AG08395 (cell line): ENCODE measurements around the gene SORBS1.

Experiments used
- DNase-seq: peaks from one replicate; pipeline ENCODE4 v3.0.0; 2012; ENCODE audit warnings: mixed read lengths, low spot score

The SORBS1 gene

DNA sequence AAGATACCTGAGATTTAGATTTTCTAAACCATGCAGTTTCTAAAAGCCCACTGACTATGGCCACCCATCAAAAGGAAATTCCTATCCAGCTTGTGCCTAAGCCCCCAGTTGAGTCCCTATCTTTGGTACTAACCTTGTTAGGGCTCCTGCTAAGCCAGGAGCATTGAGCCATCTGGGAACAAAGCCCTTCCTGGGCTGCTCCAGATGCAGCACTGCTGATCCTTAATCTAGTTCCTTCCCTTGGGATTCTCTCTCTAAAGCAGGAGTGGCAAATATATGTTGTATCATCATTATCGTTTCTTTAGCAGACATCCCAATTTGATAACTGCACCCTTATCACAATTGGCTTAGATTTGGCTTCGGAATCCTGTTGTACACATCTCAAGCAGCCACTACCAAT lies 245.7 kb downstream of the SORBS1 start:
- DNase-seq, result no peak

DNA sequence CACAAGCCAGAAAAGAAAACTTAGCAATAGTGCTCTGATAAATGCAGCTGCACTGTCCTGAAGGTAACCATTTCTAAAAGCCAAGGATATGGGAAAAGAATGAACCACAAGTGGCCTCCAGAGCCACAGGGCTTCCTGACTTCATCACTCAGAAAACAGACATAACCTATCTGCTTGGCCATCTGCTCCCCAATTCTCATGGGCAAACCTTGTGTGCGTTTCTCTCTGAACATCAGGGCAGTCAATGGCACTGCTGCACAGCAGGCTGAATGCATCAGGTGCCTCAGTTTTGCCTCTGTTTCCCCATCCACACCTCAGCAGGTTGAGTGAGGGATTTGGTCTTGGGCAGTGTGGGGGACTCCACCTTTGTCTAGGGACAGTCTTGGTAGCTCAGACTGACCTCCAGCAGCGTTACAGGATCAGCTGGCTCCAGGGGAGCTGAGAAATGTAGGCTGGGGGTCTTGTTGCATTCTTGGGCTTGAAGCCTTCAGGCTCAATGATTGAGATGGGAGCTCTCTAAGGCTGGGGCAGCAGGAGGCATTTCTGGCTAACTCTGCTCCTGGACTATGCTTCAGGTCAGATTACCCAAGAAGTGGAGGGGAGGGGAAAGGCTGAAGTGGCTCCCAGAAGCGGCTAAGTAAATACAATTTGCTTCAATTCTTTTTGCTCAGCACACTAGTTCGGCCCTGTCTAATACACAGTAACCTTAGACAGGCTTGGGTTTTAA lies 246.8 kb downstream of the SORBS1 start:
- DNase-seq, result no peak

DNA sequence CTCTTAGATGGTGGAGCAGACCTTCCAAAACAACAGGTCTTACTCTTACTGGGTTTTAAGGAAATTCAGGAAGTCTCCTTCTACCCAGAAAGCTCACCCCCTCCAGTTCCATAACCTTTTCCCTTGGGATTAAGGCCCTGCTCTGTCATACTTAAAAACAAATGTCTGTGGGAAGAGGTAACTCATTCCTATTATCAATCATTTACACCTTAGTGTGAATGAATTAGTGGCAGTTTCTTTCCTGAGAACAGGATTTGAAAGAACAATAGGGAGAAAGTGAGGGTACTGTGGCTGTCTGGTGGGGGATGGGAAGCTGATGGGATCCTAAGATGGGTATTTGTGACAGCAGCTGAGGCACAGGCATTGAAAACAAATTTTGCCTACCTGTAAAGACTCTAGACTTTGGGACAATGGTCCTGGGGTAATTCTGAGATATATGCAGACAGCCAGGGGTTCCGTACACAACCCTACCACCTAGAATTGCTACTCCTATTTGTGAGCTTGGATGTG lies 248.1 kb downstream of the SORBS1 start:
- no peak for DNase-seq

DNA sequence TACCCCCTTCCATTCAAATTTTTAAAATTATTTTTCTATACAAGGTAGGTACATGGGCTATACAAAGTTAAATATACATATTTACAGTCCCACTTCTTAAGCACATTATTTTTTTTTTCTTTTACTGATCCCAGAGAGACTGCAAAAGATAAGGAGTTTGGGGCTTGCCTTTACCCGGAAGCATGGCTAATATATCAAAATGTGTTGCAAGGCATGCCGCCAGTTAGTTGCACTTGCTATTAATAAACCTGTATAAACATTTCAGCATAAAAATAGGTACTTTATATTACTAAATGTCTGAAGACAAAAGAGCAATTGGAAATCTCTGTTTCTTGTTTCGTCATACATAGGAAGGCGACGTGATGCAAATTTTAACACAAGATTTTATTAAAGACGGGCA lies 248.9 kb downstream of the SORBS1 start:
- no peak for DNase-seq

DNA sequence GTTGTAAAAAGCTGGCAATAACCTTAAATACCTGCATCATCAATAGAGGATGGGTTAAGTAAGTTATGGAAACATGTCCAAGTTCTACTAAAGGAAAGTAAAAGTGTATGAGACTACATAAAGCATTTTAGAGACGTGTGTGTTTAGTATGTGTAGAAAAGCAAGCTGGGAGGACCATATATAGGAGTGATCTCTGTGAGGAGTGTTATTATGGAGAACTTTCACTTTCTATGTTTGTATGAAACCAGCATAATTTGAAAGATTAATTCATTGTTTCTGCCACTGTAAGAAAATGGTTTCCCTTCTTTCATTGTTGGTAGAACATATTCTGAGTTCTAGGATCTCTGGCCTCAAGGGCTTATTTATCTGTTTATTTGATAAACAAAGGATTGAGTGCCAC lies 251.2 kb downstream of the SORBS1 start:
- no peak for DNase-seq

DNA sequence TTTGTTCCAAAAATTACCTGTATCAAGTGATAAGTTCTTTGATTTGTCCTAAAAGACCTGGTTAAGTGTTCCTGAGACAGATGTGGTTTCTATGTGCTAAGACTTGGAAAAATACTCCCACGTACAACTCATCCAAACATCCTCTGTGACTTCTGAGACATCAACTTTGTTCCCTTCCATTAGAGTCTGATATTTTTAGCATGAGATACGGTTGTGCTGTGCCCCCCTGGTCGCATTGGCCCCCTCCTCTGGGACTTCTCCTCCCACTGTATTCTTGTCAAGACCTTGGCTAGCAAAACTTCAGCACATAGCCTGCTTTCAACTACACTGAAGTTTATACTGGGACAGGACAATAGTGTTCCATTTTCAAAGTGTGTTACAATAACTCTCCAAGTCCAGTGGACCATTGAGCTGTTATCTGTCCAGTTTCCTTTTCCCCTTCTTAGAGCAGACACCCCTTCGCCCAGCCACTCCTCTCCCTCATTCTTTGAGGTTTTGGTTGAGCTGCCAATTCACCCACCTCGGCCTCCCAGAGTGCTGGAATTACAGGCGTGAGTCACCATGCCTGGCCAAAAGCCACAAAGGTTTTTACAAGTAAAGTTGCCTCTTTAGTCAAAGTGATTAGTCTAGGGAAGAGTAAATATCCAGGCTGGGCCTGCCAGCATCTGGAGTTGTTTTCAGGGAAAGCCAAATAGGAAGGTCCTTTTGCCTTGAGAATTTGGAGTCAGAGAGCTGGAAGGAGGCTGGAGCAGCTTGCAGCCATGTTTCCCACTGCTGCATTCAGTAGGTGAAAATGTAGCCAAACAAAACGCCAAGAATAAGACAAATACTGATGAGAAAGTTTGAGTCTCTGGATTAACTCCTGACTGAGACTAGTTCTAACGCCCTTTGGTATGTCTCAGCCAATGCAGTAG lies 252.5 kb downstream of the SORBS1 start:
- peak; percentile 83 for DNase-seq

DNA sequence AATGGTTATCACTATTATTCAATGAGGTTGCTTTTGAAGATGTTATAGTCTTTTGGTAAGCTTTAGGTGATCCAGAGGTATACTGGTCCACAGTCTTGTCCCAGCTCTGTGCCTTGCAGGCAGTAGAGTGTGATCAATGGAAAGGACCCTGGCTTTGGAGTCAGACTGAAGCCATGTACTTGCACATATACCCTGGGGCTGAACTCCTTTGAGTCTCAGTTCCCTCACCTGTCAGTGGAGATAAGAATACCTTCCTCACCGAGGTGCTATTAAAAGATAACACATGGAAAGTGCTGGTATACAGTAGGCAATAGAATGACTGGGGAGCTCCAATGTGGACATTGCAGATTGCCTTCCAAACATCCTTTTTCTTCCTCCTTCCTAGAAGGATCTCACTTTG lies 254.3 kb downstream of the SORBS1 start:
- DNase-seq, result no peak

DNA sequence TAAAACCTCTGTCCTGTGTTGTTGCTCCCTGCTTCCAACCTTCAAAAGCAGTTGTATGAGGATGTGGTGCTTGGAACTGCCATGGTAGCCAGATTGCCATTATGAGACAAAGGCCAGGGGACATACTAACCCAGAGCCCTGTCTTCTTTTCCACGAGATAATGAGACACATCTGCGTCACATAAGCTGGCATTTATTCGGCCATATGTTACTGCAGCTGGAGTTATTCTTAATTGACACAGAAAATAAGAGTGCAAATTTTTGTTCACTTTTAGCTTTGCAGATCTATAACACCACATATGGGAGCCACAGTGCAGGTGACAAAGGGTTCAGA lies 254.9 kb downstream of the SORBS1 start:
- no peak for DNase-seq

DNA sequence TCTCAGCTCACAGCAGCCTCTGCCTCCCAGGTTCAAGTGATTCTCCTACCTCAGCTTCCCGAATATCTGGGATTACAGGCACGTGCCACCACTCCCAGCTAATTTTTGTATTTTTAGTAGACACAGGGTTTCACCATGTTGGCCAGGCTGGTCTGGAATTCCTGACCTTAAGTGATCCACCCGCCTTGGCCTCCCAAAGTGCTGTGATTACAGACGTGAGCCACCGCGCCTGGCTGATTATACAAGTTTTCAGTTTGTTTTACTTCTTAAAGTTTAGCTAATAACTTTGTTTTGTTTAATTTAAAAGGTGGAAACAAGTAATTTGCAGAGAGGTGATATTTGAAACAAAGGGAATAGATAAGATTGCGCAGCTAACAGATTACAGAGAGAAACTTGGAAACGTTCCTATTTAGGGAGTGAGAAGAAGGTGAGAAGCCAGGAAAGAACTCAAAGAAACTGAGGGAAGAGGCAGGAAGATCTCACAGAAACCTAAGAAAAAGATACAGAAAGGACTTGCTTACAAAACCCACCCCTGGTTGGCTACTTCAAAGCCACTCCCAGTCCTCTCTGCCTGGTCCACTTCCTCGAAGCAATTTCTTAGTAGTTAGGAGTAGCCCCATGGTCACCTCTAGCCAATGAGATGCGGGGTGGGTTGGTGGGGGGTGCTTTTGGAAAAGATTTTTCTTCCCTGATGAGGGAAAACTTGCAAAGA lies 255.4 kb downstream of the SORBS1 start:
- DNase-seq, result no peak

DNA sequence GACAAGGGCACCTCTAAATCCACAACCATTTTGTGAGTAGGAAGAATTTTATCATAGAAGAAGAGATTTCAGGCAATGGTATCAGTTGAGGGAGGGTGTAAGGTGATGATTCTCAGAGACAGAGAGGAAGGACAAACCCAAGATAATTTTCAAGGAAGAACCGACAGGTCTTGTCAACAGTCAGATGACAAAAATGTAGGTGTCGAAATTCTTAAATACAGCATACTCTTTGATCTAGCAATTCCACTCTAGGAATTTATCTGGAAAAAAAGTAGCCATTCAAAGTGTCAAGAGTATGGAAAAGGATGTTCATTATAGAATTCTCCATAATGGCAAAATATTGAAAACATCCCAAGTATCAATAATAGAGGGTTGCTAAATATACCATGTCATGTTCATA lies 256.2 kb downstream of the SORBS1 start:
- no peak for DNase-seq

DNA sequence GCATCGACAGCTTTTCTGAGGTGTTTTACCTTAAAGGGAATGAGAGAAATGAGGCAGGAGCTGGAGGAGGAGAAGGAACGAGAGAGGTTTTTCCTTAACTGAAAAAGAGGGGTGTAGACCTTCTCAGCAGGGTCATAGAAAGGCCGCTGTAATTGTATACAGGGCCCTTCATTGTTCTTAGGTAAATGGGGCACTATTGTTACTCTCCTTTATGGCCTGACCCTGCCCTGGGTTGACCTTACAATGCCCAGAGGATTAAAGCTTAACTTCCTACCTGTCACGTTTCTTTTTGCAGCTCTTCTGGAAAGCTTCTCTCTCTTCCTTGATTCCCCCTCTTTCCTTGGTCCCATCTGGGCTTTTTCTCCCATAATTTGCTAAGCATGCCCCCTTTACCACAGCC lies 256.7 kb downstream of the SORBS1 start:
- DNase-seq, result no peak

DNA sequence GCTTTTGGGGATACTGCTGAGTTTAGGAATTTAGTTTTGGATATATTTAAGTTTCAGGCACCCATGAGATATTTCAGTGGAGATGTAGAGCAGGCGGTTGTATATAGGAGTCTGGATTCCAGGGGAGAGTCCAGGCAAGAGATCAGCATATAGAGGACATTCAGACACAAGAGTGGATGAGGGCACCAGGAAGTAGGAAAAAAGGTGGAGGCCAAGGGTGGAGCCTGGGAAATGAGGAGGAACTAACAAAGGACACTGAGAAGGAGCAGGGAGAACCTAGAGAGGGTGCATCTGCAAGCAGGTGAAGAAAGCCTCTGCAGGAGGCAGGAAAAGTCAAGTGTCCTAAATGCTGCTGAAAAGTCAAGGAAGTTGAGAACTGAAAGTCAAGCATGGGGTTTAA lies 257.2 kb downstream of the SORBS1 start:
- no peak for DNase-seq

DNA sequence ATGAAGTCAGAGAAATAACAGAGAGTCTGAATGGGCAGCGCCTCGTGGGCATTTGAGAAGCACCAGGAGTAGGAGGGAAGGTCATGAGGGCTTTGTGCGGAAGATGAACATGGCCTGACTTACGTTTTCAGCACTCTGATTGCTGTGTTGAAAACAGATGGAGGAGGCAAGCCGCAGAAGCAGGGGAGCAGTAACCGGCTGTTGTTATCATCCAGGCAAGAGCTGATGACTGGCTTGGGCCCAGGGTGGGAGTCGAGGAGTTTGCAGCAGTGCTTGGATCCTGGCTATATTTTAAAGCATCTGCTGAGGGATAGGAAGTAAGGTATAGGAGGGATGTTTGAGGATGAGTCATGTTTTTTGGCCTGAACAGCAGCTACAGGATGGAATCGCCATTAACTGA lies 257.6 kb downstream of the SORBS1 start:
- no peak for DNase-seq

DNA sequence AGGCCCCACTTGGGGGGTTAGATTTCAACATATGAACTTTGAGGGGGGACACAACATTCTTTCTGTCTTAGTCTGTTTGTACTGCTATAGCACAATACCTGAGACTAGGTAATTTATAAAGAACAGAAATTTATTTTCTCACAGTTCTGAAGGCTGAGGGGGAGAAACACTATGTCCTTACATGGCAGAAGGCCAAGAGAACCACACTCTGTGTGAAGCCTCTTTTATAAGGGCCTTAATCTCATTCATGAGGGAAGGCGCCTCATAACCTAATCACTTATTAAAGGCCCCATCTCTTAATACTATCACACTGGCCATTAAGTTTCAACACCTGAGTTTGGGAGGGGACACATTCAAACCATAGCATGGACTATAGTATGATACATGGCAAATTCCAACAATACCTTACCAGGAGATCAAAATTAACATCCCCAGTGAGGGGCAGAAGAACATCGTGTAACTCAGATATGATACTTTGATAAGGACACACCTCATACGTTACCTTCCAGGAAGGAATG lies 261.1 kb downstream of the SORBS1 start:
- no peak for DNase-seq

DNA sequence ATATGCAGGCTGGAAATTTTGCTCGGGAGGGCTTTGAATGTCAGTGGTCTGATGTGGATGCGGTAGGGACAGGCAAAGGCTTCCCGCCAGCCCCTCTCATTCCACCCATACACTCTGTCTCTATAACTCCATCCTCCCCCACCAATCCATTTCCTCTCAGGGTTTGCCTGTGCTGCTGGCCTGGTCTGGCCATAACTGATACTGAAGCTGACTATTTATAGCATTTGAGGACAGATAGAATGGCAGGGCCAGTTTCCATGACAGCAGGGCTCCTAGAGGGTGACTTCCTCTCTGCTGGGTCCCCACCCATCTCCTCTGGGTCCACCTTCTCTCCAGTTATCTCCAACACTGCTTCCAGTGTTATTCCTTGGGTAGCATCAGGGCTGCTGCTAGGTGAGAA lies 263.8 kb downstream of the SORBS1 start:
- DNase-seq, result no peak

DNA sequence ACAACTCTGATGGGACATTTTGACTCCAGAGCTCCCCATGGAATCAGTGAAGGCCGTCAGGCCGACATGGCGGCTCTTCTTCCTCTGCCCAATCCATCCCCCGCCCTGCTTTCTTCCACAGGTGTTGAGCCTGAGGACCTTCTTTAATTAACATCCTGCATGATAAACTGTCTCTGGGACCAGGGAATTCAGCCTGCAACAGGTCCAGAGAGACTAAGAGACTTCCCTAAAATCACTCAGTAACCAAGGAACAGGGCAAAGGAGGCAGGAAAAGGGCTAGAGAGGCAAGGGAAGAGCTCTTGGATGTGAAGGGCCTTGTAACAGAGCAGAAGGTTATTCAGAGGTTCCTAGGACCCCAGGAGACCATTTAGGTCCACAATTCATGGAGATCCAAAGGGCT lies 264.4 kb downstream of the SORBS1 start:
- no peak for DNase-seq

DNA sequence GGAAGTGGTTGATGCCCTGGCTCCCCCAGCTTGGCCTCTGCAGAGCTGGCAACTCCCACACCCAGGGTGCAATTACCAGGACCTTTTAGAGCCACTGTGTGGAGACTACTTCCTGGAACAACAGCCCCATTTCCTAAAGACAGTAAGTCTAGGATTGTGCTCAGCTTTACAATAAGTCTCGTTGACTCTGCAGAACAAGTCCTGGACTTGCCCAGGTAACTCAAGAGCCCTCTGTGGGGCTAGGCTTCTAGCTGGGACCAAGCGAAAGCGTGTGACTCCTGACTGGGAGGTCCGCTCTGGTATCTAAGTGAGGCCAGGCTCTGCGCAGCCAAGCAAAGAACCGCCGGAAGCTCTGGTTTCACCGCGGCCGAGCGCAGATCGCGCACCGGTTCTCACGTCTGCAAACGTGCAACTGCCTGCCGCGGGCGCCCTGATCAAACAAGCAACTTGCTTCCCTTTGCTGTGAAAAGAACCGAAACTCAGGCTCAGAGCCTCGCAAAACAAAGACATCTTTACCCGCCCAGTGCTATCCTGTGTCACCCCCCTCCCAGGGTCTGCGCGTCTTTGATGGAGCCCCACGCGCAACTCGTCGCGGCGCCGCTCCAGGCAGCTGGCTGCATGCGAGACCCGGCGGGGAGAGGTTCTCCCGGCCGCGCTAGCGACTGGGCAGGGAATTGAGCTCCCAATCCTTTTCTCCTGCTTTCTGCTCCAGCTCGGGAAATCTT lies 266.0 kb downstream of the SORBS1 start:
- peak; percentile 35 for DNase-seq

DNA sequence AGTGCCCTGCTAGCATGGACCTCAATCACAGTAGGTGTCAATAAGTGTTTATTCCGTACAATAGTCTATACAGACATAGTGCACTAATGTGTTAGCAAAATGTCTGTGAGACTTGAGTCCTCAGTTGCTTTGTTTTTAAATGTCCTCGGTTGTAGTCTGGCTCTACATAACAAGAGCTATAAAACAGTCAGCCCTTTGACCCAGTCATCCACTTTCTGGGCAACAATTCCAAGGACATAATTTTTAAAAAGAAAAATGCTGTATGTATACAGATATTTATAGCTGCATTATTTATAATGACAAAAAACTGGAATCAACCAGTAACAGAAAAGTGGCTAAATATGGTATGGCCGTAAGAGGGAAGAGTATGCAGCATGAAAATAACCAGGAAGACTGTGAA lies 267.5 kb downstream of the SORBS1 start:
- DNase-seq, result no peak

DNA sequence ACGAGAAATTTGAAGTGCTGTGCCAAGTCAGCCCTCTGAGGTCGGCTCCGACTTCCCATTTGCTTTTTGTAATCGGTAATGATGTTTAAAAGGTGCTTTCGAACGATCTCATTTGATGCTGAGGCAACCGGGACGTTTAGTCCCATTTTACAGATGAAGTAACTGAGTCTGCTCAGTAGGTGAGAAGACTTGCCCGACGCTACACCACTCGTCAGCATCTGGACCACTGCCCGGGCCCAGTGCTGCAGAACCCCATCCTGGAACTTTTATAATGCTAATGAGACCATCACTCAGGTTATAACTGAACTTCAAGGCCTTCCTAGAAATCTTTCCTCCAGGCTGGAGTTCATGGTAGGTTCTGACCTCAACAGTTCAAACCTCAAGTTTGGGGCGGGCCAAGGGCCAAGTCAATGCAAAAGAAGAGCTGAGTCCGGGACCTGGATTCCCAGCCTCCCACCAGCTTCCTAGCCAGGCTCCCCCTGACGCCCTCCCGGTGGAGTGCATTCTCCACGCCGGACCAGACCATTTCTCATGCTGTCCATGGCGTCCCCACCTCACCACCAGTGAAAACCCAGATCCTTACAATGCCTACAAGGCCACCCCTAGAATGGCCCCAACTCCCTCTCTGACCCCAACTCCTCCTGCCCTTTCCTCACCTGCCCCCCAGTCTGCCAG lies 269.7 kb downstream of the SORBS1 start:
- no peak for DNase-seq

DNA sequence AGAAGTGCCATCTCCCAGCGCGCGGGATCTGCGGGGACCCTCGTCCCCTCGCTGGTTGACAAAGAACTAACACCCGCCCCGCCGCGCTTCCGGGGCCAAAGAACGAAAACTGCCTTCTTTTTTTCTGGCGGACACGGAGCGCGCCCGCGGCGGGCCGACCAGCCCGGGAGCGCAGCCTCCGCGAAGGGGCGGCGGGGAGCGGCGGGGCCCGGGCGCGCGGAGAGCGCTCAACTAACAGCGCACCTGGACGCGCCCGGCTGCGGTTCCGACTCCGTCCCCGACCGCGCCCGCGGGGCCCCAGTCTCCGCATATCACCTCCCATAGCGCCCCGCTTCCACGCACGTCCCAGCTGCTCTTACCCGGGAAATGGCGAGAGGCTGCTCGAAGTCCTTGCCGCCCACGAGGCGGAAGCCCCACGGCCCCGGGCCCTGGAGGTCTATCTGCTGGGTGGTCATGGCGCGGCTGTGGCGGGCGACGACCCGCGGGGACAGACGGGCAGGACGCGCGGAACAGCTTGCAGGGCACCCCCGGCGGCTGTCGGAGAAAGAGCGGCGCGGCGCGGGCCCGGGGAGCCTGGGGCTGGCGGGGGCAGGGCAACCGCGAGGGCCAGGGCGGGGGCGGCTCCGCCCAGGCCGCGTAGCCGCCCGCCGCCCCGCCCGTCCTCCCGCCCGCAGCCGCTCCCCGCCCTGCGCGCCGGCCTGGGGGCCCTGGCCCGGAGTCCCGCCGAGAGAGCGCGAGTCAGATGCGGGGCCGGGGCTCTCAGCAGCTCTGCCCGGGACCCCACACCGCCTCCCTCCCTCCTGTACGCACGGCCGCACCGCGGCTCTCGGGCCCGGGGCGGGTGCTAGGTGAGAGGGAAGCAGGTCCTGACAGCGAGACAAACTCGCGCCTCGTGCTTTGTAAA lies 270.5 kb downstream of the SORBS1 start, which contains the start of gene PDLIM1:
PDLIM1 (minus strand) TSS at position 543 of the 904 bp plus-strand sequence; CDS start at position 455, 88 bp downstream.
- DNase-seq, result peak; percentile 89
